Measurements from ENCODE around the gene GPR161.

Gene GPR161

GRCh38 chr1:168092566-168093355 is 44.0 kb downstream of the GPR161 start:
- TF ChIP-seq MYC (IDR thresholded peaks at IDR 0.05; ENCODE audit: low read depth, low read length) (no peak), MAX (IDR thresholded peaks at IDR 0.05; ENCODE audit: low read depth, low read length) (no peak), POLR2A (IDR thresholded peaks at IDR 0.05; ENCODE audit: extremely low read depth, insufficient read length) (no peak), CTCF (IDR thresholded peaks at IDR 0.05; ENCODE audit: low read depth, low read length) (no peak)
- no peak overlapping the region for H3K4me3 ChIP-seq (ENCODE audit: low read depth, low read length)
- peak; percentile 12 for DNase-seq (ENCODE audit: low read depth)

- no peak overlapping the region for H3K4me3 ChIP-seq (ENCODE audit: low read depth, low read length)
- TF ChIP-seq CTCF (IDR thresholded peaks at IDR 0.05; ENCODE audit: low read depth, low read length) (no peak), MAX (IDR thresholded peaks at IDR 0.05; ENCODE audit: low read depth, low read length) (no peak), POLR2A (IDR thresholded peaks at IDR 0.05; ENCODE audit: extremely low read depth, insufficient read length) (no peak), MYC (IDR thresholded peaks at IDR 0.05; ENCODE audit: low read depth, low read length) (no peak)
- DNase-seq (ENCODE audit: low read depth) = no peak
Measured at GRCh38 chr1:168091720-168092550, 44.8 kb downstream of the GPR161 start.

GRCh38 chr1:168091063-168091462 is 45.7 kb downstream of the GPR161 start:
- no peak overlapping the region for H3K4me3 ChIP-seq (ENCODE audit: low read depth, low read length)
- TF ChIP-seq CTCF (IDR thresholded peaks at IDR 0.05; ENCODE audit: low read depth, low read length) (no peak), POLR2A (IDR thresholded peaks at IDR 0.05; ENCODE audit: extremely low read depth, insufficient read length) (no peak), MAX (IDR thresholded peaks at IDR 0.05; ENCODE audit: low read depth, low read length) (no peak), MYC (IDR thresholded peaks at IDR 0.05; ENCODE audit: low read depth, low read length) (no peak)
- no peak for DNase-seq (ENCODE audit: low read depth)

GRCh38 chr1:168090395-168090794 is 46.3 kb downstream of the GPR161 start:
- H3K4me3 ChIP-seq (ENCODE audit: low read depth, low read length) = no peak overlapping the region
- no peak for DNase-seq (ENCODE audit: low read depth)
- TF ChIP-seq POLR2A (IDR thresholded peaks at IDR 0.05; ENCODE audit: extremely low read depth, insufficient read length) (no peak), MYC (IDR thresholded peaks at IDR 0.05; ENCODE audit: low read depth, low read length) (no peak), MAX (IDR thresholded peaks at IDR 0.05; ENCODE audit: low read depth, low read length) (no peak), CTCF (IDR thresholded peaks at IDR 0.05; ENCODE audit: low read depth, low read length) (no peak)

- H3K4me3 ChIP-seq (ENCODE audit: low read depth, low read length) = no peak overlapping the region
- TF ChIP-seq POLR2A (IDR thresholded peaks at IDR 0.05; ENCODE audit: extremely low read depth, insufficient read length) = no peak
- no peak for DNase-seq (ENCODE audit: low read depth)
Measured at GRCh38 chr1:168089979-168090337, 46.8 kb downstream of the GPR161 start.

- no peak for TF ChIP-seq POLR2A (IDR thresholded peaks at IDR 0.05; ENCODE audit: extremely low read depth, insufficient read length)
- no peak for TF ChIP-seq MYC (IDR thresholded peaks at IDR 0.05; ENCODE audit: low read depth, low read length)
- no peak for TF ChIP-seq CTCF (IDR thresholded peaks at IDR 0.05; ENCODE audit: low read depth, low read length)
- no peak for TF ChIP-seq MAX (IDR thresholded peaks at IDR 0.05; ENCODE audit: low read depth, low read length)
- no peak for DNase-seq (ENCODE audit: low read depth)
- no peak overlapping the region for H3K4me3 ChIP-seq (ENCODE audit: low read depth, low read length)
Measured at GRCh38 chr1:168089326-168089978, 47.3 kb downstream of the GPR161 start.

Measured in NB4 (cell line).